Activated B cell treated with CpG ODN at 0.5 μM for 24 hours (primary cell): Measurements from ENCODE around the gene CPEB3. TPM values are rescaled to one million over a fixed set of nuclear protein-coding genes. Genes with fewer than 3 reads are reported as not detected.

ENCODE experiments used
- ATAC-seq: fragments of 200-7000 bp; cut with Tn5 transposase; one replicate; pipeline ENCODE4 v1.10.0; 2021; ENCODE audit warnings: low read depth, mild to moderate bottlenecking, moderate library complexity
- CTCF ChIA-PET: fragments of 350-600 bp; sonication (Branson Sonifier 250); formaldehyde crosslinking; loops from one replicate; lab custom pipeline; 2021; ENCODE audit warnings: antibody characterized with exemption; lab: Charles Lee
- POLR2A ChIA-PET: fragments of 350-600 bp; sonication (Branson Sonifier 250); formaldehyde crosslinking; loops from one replicate; lab custom pipeline; 2021; ENCODE audit warnings: antibody characterized with exemption; lab: Charles Lee
- DNase-seq: peaks from one replicate; pipeline ENCODE4 v3.0.0; 2022
- H3K27ac Mint-ChIP-seq: one replicate; pipeline ENCODE4 v1.8.0; 2020; ENCODE audit warnings: mixed read lengths
- H3K27me3 Mint-ChIP-seq: one replicate; pipeline ENCODE4 v1.8.0; 2021; ENCODE audit warnings: mixed read lengths
- H3K36me3 Mint-ChIP-seq: one replicate; pipeline ENCODE4 v1.8.0; 2021; ENCODE audit warnings: low read depth, mixed read lengths
- H3K4me1 Mint-ChIP-seq: one replicate; pipeline ENCODE4 v1.8.0; 2021; ENCODE audit warnings: mixed read lengths
- H3K4me3 Mint-ChIP-seq: one replicate; pipeline ENCODE4 v1.8.0; 2020; ENCODE audit warnings: mild to moderate bottlenecking, mixed read lengths
- H3K9me3 Mint-ChIP-seq: one replicate; pipeline ENCODE4 v1.8.0; 2020; ENCODE audit warnings: mixed read lengths
- intact Hi-C: fragments of 100-400 bp; cut with micrococcal nuclease; formaldehyde crosslinking; loops from one replicate; pipeline ENCODE4 v1.15.1; 2024
- total RNA-seq: library from RNA; stranded (reverse); gene quantifications from 2 replicates; pipeline ENCODE4 v1.2.3, GENCODE V29; 2022
- TF ChIP-seq, protein P1 (sequence below): fragments of 200-600 bp; IDR thresholded peaks from one replicate; pipeline ENCODE4 v1.8.0; 2022; ENCODE audit warnings: antibody characterized with exemption, mild to moderate bottlenecking

The CPEB3 gene
- total RNA-seq, 1 donor from 2014 or later = 2.5 TPM

DNA sequence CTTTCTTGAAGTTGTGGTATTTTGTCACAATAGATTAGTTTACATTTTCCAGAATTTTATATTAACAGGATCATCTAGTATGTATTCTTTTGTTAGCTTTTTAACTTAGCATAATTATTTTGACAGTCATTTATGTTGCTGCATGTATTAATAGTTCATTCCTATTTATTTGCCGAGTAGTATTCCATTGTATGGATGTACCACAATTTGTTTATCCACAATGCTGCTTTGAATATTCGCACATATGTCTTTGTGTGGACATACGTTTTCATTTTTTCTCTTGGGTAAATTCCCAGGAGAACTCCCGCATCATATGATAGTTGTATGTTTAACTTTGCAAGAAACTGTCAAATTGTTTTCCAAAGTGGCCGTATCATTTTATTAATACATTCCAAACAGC is 115.7 kb downstream of the CPEB3 start:
- ATAC-seq (no peak), DNase-seq (no peak)
- Mint-ChIP-seq H3K4me3 (no peak overlapping the region), H3K9me3 (no peaks in the 10 kb centered on the region), H3K27ac (no peak overlapping the region), H3K4me1 (no peaks in the 10 kb centered on the region), H3K36me3 (peaks cover 23% of the 10 kb centered on the region), H3K27me3 (no peaks in the 10 kb centered on the region)
- ChIA-PET POLR2A (no interaction called here), CTCF (no interaction called here)
- intact Hi-C loops = no loop called here
- TF ChIP-seq, protein P1, sequence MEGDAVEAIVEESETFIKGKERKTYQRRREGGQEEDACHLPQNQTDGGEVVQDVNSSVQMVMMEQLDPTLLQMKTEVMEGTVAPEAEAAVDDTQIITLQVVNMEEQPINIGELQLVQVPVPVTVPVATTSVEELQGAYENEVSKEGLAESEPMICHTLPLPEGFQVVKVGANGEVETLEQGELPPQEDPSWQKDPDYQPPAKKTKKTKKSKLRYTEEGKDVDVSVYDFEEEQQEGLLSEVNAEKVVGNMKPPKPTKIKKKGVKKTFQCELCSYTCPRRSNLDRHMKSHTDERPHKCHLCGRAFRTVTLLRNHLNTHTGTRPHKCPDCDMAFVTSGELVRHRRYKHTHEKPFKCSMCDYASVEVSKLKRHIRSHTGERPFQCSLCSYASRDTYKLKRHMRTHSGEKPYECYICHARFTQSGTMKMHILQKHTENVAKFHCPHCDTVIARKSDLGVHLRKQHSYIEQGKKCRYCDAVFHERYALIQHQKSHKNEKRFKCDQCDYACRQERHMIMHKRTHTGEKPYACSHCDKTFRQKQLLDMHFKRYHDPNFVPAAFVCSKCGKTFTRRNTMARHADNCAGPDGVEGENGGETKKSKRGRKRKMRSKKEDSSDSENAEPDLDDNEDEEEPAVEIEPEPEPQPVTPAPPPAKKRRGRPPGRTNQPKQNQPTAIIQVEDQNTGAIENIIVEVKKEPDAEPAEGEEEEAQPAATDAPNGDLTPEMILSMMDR = no peak

- DNase-seq (no peak), ATAC-seq (no peak)
- Mint-ChIP-seq H3K9me3 (peaks cover 2% of the 10 kb centered on the region), H3K4me3 (no peak overlapping the region), H3K27ac (no peak overlapping the region), H3K4me1 (no peaks in the 10 kb centered on the region), H3K36me3 (peaks cover 17% of the 10 kb centered on the region), H3K27me3 (no peaks in the 10 kb centered on the region)
- TF ChIP-seq, protein P1 = no peak
- intact Hi-C loops = no loop called here
- POLR2A ChIA-PET = no interaction called here
- CTCF ChIA-PET = no interaction called here
Measured at GRCh38 chr10:92173996-92174395, 116.9 kb downstream of the CPEB3 start.

GRCh38 chr10:92164036-92164696 is 126.7 kb downstream of the CPEB3 start:
- no peak for ATAC-seq
- peaks cover 2% of the 10 kb centered on the region for H3K9me3 Mint-ChIP-seq
- peaks cover 20% of the 10 kb centered on the region for H3K36me3 Mint-ChIP-seq
- TF ChIP-seq, protein P1 = no peak
- H3K4me1 Mint-ChIP-seq = no peaks in the 10 kb centered on the region
- POLR2A ChIA-PET = no interaction called here
- no peaks in the 10 kb centered on the region for H3K27me3 Mint-ChIP-seq
- H3K27ac Mint-ChIP-seq = no peak overlapping the region
- CTCF ChIA-PET = no interaction called here
- no peak for DNase-seq
- intact Hi-C loops = no loop called here
- H3K4me3 Mint-ChIP-seq = no peak overlapping the region

GRCh38 chr10:92162541-92162940 is 128.3 kb downstream of the CPEB3 start:
- no peak overlapping the region for H3K27ac Mint-ChIP-seq
- TF ChIP-seq, protein P1 = no peak

DNA sequence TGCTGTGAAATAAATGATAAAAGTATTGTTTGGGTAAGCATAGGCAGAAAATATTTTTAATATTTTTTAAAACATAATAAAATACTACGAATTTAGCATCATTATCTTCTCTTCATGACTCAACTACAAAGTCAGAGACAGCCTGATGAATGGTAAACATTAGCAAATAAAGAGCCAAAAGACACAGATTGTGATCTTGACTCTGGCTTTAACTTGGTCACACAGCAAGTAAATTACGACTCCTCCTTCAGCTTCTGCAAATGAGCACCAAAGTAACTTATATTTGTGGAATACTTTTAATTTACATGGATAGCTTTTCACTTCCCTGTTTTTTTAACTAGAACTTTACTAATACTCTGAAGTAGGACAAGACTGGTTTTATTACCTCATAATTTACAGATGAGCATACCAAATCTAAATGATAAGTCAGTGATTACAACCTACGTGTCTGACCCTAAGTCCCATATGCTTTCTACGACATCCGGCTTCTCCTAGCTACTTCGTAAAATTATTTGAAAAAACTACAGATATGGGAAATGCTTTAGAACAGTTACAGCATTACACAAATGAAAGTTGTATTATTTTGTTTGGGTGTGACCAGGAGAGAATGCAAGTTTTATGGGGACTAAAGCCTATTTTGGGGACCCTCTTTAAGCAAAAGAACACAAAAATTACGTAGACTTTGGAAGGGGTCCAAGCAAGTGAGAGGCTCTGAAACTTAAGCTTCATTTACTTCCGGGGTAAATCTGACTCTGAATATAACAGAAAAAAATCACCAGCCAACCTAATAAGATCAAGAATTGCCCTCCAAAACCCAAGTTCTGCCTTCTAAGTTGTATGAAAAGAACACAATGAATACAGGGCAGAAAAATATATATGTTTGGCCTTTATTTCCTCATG is 133.8 kb downstream of the CPEB3 start:
- no peaks in the 10 kb centered on the region for H3K4me1 Mint-ChIP-seq
- DNase-seq (no peak), ATAC-seq (no peak)
- H3K36me3 Mint-ChIP-seq = no peaks in the 10 kb centered on the region
- intact Hi-C loops = no loop called here
- TF ChIP-seq, protein P1 = no peak
- H3K27ac Mint-ChIP-seq = no peak overlapping the region
- H3K27me3 Mint-ChIP-seq = no peaks in the 10 kb centered on the region
- ChIA-PET CTCF (no interaction called here), POLR2A (no interaction called here)
- no peaks in the 10 kb centered on the region for H3K9me3 Mint-ChIP-seq
- H3K4me3 Mint-ChIP-seq = no peak overlapping the region

More at GRCh38 chr10:92162541-92162940, 128.3 kb downstream of the CPEB3 start:
- POLR2A ChIA-PET = no interaction called here
- Mint-ChIP-seq H3K4me3 (no peak overlapping the region), H3K4me1 (no peaks in the 10 kb centered on the region), H3K27me3 (no peaks in the 10 kb centered on the region), H3K36me3 (peaks cover 15% of the 10 kb centered on the region), H3K9me3 (peaks cover 2% of the 10 kb centered on the region)
- intact Hi-C loops = no loop called here
- ATAC-seq (no peak), DNase-seq (no peak)
- CTCF ChIA-PET = no interaction called here
